ENCODE measurements around the gene LINC00237. TPM values are rescaled to one million over a fixed set of nuclear protein-coding genes. Genes with fewer than 3 reads are reported as not detected.

LINC00237 gene
- polyA plus RNA-seq, 2 of the 4 experiments (the other 2 are of a cell fraction) = not detected

DNA sequence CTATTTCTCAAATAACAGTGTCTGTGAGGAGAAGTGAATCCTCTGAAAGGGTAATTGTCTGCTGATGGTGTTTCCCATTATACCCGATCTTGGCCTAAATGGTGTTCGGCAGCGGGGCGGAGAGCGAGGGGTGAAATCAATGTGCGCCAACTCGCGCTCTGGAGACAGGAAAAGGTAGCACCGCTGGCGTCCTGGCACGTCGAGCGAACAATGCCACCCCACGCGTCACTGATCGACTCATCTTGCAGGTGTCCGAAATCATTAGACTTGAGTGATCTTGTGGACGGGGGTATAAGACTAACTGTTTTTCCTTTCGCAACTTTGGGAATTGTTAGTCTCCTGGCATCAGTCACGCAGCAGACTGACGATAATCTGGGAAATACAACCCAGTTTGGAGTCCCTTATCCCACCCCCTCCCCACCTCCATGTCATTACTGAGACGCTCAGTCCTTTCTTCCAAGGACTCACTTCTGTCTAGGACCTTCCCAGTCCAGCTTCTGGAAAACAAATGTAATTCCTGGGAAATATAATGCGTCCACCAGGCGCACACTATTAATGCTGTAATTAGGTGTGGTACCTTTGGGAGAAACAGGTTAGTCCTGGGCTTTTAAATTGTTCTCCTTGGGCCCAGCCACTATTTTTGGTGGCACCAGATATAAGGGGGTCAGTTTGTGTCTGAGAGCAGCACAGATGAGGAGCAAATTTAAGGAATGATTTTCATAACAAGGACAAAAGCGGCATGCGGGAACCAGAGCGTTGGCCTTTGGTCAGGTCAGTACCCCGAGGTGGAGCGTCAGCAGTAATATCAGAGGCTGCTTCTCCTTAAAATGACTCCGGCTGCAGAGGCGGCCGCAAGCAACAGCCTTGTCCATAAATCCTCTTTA is 2.3 kb downstream of the LINC00237 start (continued):
- TF ChIP-seq JUNB (IDR thresholded peaks at IDR 0.05) (no peak), MAFK (IDR thresholded peaks at IDR 0.05; ENCODE audit: partially characterized antibody) (no peak), HOXB13 (CRISPR knock-in tag; IDR thresholded peaks at IDR 0.05; ENCODE audit: low read depth) (no peak), FOSL2 (IDR thresholded peaks at IDR 0.05) (no peak), FOSL2 (CRISPR knock-in tag; IDR thresholded peaks at IDR 0.05) (no peak)

DNA sequence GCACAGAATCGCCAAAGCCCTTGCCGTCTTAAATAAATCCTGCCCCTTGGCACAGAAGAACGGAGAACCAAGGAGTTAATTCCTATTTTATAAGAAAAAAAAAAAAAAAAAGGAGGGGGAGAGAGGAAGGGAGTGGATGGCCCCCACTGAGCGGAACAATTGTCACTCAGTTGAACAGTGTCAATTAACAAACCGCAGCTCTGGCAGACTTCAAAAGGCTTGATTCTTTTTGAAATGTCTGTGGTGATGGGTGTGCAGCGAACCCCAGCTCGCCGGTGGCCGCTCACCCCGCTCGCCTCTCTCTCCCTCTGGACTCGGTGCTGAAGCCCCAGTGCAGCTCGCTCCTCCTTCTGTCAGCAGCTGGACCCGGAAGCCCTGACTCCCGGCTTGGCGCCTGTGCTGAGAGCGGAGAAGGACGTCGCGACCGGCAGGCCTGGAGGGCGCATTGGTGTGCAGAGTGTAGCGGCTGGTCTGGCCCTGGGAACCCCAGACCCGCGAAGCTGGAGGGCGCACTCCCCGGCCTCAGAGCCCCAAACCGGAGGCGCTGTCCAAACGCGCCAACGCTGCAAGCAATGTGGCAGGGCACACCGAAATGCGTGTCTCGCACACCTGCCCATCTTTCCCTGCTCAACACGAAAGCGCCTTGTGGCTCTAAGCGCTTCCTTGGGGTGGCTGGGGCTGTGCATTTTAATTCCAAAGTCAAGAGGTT is 3.4 kb downstream of the LINC00237 start:
- ChIA-PET POLR2A (no interaction called here), CTCF (interaction anchor here (1.1 to 1.5 kb wide), 2 partner anchors 133 to 403 kb away, joined by 3 to 5 read pairs; no protein-coding TSS in a partner anchor)
- FAIRE-seq (no peak), ATAC-seq (peak; percentile 51 to 74; a peak in 5 of 6 replicates), DNase-seq (ENCODE audit: low read depth in 1 of 2, low spot score in 1 of 2) (no peak)
- H3K9me3 ChIP-seq = no peaks in the 10 kb centered on the region
- H3K27ac ChIP-seq = no peak overlapping the region
- TF ChIP-seq, protein P1, sequence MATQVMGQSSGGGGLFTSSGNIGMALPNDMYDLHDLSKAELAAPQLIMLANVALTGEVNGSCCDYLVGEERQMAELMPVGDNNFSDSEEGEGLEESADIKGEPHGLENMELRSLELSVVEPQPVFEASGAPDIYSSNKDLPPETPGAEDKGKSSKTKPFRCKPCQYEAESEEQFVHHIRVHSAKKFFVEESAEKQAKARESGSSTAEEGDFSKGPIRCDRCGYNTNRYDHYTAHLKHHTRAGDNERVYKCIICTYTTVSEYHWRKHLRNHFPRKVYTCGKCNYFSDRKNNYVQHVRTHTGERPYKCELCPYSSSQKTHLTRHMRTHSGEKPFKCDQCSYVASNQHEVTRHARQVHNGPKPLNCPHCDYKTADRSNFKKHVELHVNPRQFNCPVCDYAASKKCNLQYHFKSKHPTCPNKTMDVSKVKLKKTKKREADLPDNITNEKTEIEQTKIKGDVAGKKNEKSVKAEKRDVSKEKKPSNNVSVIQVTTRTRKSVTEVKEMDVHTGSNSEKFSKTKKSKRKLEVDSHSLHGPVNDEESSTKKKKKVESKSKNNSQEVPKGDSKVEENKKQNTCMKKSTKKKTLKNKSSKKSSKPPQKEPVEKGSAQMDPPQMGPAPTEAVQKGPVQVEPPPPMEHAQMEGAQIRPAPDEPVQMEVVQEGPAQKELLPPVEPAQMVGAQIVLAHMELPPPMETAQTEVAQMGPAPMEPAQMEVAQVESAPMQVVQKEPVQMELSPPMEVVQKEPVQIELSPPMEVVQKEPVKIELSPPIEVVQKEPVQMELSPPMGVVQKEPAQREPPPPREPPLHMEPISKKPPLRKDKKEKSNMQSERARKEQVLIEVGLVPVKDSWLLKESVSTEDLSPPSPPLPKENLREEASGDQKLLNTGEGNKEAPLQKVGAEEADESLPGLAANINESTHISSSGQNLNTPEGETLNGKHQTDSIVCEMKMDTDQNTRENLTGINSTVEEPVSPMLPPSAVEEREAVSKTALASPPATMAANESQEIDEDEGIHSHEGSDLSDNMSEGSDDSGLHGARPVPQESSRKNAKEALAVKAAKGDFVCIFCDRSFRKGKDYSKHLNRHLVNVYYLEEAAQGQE (IDR thresholded peaks at IDR 0.05) = peak; percentile 49
- TF ChIP-seq RARB (CRISPR knock-in tag; IDR thresholded peaks at IDR 0.05) = no peak
- 9% methylated on average over 28 of the region's 38 CpGs for WGBS (ENCODE audit: missing lambda C conversion rate)
- H3K4me1 ChIP-seq = peaks cover 3% of the 10 kb centered on the region; the same call in 1 of the 3 replicates
- peak overlapping the region; percentile 72 for H3K4me2 ChIP-seq
- peak overlapping the region; percentile 27 for H3K4me3 ChIP-seq

DNA sequence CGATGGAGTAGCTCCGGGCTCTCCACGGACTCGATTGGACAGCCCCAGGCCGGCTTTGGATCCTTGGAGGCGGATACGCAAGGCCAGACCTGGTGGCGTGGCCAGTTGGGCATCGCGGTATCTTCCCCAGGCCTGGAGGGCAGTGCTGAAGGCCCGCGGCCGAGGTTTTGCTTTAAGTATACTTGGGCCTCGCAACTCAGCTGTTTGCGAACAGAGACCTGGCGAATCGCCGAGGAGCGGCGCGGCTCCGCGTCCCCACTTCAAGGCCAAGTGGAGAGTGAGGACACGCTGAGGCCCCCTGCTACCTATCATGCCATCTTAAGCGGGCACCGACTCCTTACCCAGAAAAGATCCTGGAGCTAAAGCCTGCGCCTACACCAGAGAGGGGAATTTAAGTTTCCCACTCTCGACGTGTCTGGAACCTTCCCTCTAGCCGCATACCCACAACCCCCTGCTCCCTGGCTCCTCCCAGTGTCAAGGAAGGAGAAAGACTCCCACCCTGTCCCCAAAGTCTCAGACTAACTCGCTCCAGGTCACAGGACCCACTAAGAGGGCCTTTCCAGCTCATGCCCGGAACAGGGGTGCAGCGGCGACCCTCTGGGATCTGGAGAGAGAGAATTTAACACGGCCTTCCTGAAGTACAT is 4.1 kb downstream of the LINC00237 start:
- H3K27ac ChIP-seq = no peak overlapping the region
- 76% methylated on average over 35 of the region's 35 CpGs for WGBS (ENCODE audit: missing lambda C conversion rate)
- H3K4me3 ChIP-seq = peak overlapping the region; percentile 27; the same call in 1 of the 3 replicates
- ChIA-PET POLR2A (no interaction called here), CTCF (interaction anchor here (1.1 to 1.5 kb wide), 2 partner anchors 134 to 403 kb away, joined by 3 to 5 read pairs; no protein-coding TSS in a partner anchor)
- H3K4me1 ChIP-seq = peaks cover 3% of the 10 kb centered on the region; the same call in 1 of the 3 replicates
- TF ChIP-seq BHLHE40 (IDR thresholded peaks at IDR 0.05; ENCODE audit: low read depth, low read length) (no peak), MAZ (IDR thresholded peaks at IDR 0.05; ENCODE audit: borderline replicate concordance, low read depth, low read length) (no peak), JUN (IDR thresholded peaks at IDR 0.05) (no peak), TFCP2L1 (CRISPR knock-in tag; IDR thresholded peaks at IDR 0.05) (no peak), ZSCAN20 (CRISPR knock-in tag; IDR thresholded peaks at IDR 0.05) (no peak), HEYL (CRISPR knock-in tag; IDR thresholded peaks at IDR 0.05) (no peak)
- TF ChIP-seq, protein P2, sequence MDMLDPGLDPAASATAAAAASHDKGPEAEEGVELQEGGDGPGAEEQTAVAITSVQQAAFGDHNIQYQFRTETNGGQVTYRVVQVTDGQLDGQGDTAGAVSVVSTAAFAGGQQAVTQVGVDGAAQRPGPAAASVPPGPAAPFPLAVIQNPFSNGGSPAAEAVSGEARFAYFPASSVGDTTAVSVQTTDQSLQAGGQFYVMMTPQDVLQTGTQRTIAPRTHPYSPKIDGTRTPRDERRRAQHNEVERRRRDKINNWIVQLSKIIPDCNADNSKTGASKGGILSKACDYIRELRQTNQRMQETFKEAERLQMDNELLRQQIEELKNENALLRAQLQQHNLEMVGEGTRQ (IDR thresholded peaks at IDR 0.05) = no peak
- TF ChIP-seq, protein P3, sequence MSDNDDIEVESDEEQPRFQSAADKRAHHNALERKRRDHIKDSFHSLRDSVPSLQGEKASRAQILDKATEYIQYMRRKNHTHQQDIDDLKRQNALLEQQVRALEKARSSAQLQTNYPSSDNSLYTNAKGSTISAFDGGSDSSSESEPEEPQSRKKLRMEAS (IDR thresholded peaks at IDR 0.05) = no peak
- FAIRE-seq (no peak), ATAC-seq (peak in 1 of 2 experiments; percentile 9; a peak in 1 of 6 replicates), DNase-seq (ENCODE audit: low read depth in 1 of 2, low spot score in 1 of 2) (no peak)
- H3K4me2 ChIP-seq = peak overlapping the region; percentile 72
- no peaks in the 10 kb centered on the region for H3K9me3 ChIP-seq

All from A549 (cell line).